A549 treated with GW870086 at 1 μM for 4 hours (cell line): ENCODE measurements around the gene IFNL2. TPM values are rescaled to one million over a fixed set of nuclear protein-coding genes. Genes with fewer than 3 reads are reported as not detected.

Experiments used
- total RNA-seq: library from RNA; stranded (reverse); fragments of 200-300 nt; extraction: Qiagen RNA extraction; gene quantifications from 5 replicates; pipeline ENCODE4 v1.2.3, GENCODE V29; 2022; ENCODE audit warnings: low read depth

IFNL2 gene
- not detected in 5 replicates for total RNA-seq

DNA sequence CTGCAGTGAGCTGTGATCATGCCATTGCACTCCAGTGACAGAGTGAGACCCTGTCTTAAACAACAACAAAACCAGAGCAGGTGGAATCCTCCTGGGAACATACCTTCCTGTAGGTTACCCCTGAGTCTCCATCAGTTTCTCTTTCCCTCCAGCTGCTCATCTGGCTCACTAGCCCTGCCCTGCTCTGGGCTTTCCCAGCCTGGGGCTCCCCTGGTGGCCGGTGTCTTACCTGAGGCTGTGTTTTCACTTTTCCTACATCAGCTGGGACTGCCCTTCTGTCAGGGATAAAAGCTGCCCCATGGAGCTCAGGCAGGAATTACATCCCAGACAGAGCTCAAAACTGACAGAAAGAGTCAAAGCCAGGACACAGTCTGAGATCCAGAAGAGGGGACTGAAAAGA, at the start of gene IFNL2:
Gene IFNL2 (plus strand): TSS at position 312 of the 400 bp plus-strand sequence. CDS start 173 bp downstream, outside the sequence.

GRCh38 chr19:39244410-39245100, 23.6 kb upstream of the IFNL2 start, which contains the start of gene IFNL3:
IFNL3 (minus strand) TSS chr19:39245006; CDS start chr19:39244967, 39 bp downstream.

GRCh38 chr19:39248806-39249205, 19.4 kb upstream of the IFNL2 start, which contains the start of gene IFNL4:
IFNL4 (minus strand) TSS chr19:39248856.

DNA sequence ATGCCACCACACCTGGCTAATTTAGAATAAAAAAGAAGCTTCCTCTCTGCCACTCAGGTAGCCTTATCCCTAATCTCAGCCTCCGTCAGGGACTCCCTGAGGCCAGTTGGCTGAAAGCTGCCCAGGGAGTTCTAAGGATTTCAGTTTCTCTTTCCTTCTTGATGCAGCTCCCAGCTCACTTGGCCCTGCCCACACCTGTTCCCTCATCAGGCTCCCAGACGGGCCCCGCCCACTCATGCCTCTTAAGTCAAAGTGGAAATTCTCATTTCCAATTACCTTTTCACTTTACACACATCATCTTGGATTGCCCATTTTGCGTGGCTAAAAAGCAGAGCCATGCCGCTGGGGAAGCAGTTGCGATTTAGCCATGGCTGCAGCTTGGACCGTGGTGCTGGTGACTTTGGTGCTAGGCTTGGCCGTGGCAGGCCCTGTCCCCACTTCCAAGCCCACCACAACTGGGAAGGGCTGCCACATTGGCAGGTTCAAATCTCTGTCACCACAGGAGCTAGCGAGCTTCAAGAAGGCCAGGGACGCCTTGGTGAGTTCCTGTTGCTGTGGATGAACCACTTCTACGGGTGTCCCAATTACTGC, 28.0 kb downstream of the IFNL2 start, which contains the start of gene IFNL1:
Gene IFNL1 (plus strand): TSS at position 353 of the 591 bp plus-strand sequence. CDS start 15 bp downstream, at position 368.

Other genes with a start within 250 kb of the IFNL2 start
- 2.8 to 4.4 TPM (median 3.9 TPM) in 5 replicates for gene FBXO27, start 235.8 kb upstream of the IFNL2 start, total RNA-seq
- gene ACP7, start 184.0 kb upstream of the IFNL2 start, total RNA-seq = 0.06 to 0.13 TPM (median 0.08 TPM) in 4 of 5 replicates, not detected in the other
- gene PAK4, start 142.6 kb upstream of the IFNL2 start, total RNA-seq = 91.5 to 118 TPM (median 110 TPM) in 5 replicates
- 1.00 to 2.3 TPM (median 1.6 TPM) in 5 replicates for gene NCCRP1, start 71.4 kb upstream of the IFNL2 start, total RNA-seq
- not detected in 5 replicates for gene SYCN, start 64.1 kb upstream of the IFNL2 start, total RNA-seq
- gene IFNL3, start 23.4 kb upstream of the IFNL2 start, total RNA-seq = not detected in 5 replicates
- gene IFNL4, start 19.5 kb upstream of the IFNL2 start, total RNA-seq = not detected in 5 replicates
- gene IFNL1, start 28.0 kb downstream of the IFNL2 start, total RNA-seq = 0.27 TPM in 1 of 5 replicates, not detected in the others
- 8.1 to 10.8 TPM (median 10.2 TPM) in 5 replicates for gene LRFN1, start 52.5 kb downstream of the IFNL2 start, total RNA-seq
- 0.35 to 1.1 TPM (median 0.66 TPM) in 5 replicates for gene GMFG, start 67.6 kb downstream of the IFNL2 start, total RNA-seq
- 120 to 179 TPM (median 169 TPM) in 5 replicates for gene SAMD4B, start 74.0 kb downstream of the IFNL2 start, total RNA-seq
- 69.9 to 72.7 TPM (median 71.6 TPM) in 5 replicates for gene PAF1, start 122.7 kb downstream of the IFNL2 start, total RNA-seq
- 72.5 to 75.5 TPM (median 74.8 TPM) in 5 replicates for gene MED29, start 123.0 kb downstream of the IFNL2 start, total RNA-seq
- 160 to 246 TPM (median 200 TPM) in 5 replicates for gene ZFP36, start 138.5 kb downstream of the IFNL2 start, total RNA-seq
- 78.8 to 119 TPM (median 96.5 TPM) in 5 replicates for gene PLEKHG2, start 144.3 kb downstream of the IFNL2 start, total RNA-seq
- 6,743 to 7,584 TPM (median 7,284 TPM) in 5 replicates for gene RPS16, start 167.6 kb downstream of the IFNL2 start, total RNA-seq
- gene SUPT5H, start 177.2 kb downstream of the IFNL2 start, total RNA-seq = 163 to 198 TPM (median 184 TPM) in 5 replicates
- 173 to 225 TPM (median 219 TPM) in 5 replicates for gene TIMM50, start 212.4 kb downstream of the IFNL2 start, total RNA-seq
- 8.3 to 11.1 TPM (median 10.1 TPM) in 5 replicates for gene DLL3, start 230.6 kb downstream of the IFNL2 start, total RNA-seq
- gene SELENOV, start 246.7 kb downstream of the IFNL2 start, total RNA-seq = not detected in 5 replicates